Stimulated activated CD4-positive, alpha-beta T cell treated with anti-CD3 and anti-CD28 coated beads, TNF-alpha, amount 100 ng/mL, for 4 hours (primary cell): ENCODE results near the gene PTGES2.

ENCODE experiments used
- DNase-seq, 3 experiments: peaks; one replicate each; pipeline ENCODE4 v3.0.0-alpha.2; 2020; ENCODE audit warnings: low read depth in 3 of 3

Gene PTGES2

GRCh38 chr9:128153060-128153946 is 25.8 kb upstream of the PTGES2 start:
- DNase-seq, result no peak

- no peak for DNase-seq
These were observed 24.9 kb upstream of the PTGES2 start for GRCh38 chr9:128152133-128153059.

GRCh38 chr9:128151309-128152132 is 24.0 kb upstream of the PTGES2 start:
- no peak for DNase-seq

GRCh38 chr9:128150594-128151308 is 23.2 kb upstream of the PTGES2 start:
- no peak for DNase-seq

GRCh38 chr9:128149951-128150593 is 22.5 kb upstream of the PTGES2 start:
- DNase-seq, result no peak

- no peak for DNase-seq
These were observed 21.6 kb upstream of the PTGES2 start, which contains the start of gene LCN2 for GRCh38 chr9:128149001-128149701. Gene LCN2 (plus strand): TSS chr9:128149453. CDS start chr9:128149526, 73 bp downstream.

- no peak for DNase-seq
These were observed 21.0 kb upstream of the PTGES2 start for GRCh38 chr9:128148509-128149000.

- DNase-seq, result no peak
These were observed 19.1 kb upstream of the PTGES2 start for GRCh38 chr9:128146591-128147120.

GRCh38 chr9:128145951-128146351 is 18.4 kb upstream of the PTGES2 start:
- no peak for DNase-seq

- no peak for DNase-seq
These were observed 18.0 kb upstream of the PTGES2 start for GRCh38 chr9:128145536-128145935.

GRCh38 chr9:128144239-128145181 is 17.0 kb upstream of the PTGES2 start:
- DNase-seq, result no peak

GRCh38 chr9:128143525-128144238 is 16.2 kb upstream of the PTGES2 start:
- DNase-seq, result no peak

GRCh38 chr9:128142596-128142995 is 15.1 kb upstream of the PTGES2 start:
- no peak for DNase-seq

GRCh38 chr9:128142061-128142460 is 14.5 kb upstream of the PTGES2 start:
- DNase-seq, result no peak

- no peak for DNase-seq
These were observed 14.1 kb upstream of the PTGES2 start for GRCh38 chr9:128141604-128142003.

- DNase-seq, result no peak
These were observed 12.1 kb upstream of the PTGES2 start for GRCh38 chr9:128139621-128140020.

- no peak for DNase-seq
These were observed 10.5 kb upstream of the PTGES2 start for GRCh38 chr9:128138001-128138400.
